HG03135 (cell line): ENCODE measurements around the gene CHST3.

Source experiments
- ATAC-seq: cut with Tn5 transposase; IDR thresholded peaks from one replicate; pipeline ENCODE4 v1.9.1; 2021; ENCODE audit warnings: mild to moderate bottlenecking, moderate library complexity; ENCODE audit not compliant: unreplicated experiment

Gene CHST3

DNA sequence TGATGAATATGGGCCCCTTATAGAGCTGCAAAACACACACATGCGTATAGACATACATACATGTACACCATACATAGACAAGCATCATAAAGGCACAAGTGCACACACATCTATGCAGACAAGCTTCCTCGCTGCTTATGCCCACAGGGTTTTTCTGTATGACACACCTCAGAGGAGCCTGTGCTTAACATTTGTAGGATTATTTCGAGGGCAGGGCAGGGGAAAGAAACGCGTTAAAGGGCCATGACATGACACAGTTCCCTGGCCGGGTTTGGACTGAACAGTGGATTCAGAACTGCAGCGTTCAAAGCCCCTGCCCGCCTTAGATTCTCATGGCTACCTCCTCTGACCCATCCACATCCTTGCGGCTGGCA, 44.8 kb downstream of the CHST3 start:
- ATAC-seq = no peak

DNA sequence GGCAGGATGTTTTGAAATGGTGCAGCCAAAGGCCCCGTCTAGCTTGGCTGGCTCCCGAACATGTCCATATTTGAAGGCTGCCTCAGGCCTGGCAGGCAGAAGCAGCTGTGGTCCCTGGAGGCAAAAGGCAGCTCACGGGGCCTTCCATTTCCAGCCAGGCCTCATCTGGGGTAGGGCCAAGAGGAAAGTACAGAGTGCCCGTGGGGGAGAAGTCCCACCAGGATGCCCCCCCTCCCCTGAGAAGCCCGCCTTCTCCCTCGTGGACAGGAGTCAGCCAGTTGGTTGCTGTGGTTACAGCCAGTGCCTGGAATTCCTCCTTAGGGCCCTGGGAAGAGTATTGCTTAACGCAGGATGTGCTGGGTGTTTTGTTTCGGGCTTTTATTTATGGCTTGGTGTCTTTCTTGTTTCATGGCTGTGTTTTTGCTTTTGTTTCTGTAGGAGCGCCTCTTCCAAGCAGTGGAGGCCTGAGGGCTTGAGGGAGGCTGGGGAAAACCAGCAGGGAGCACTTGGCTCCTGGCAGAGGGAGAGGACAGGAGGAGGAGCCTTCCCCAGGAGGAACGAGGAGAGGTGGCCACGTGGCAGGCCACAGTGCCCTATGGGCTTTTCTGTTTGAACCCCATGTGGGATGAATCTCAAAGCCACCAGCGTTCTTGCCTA, 45.4 kb downstream of the CHST3 start:
- no peak for ATAC-seq

DNA sequence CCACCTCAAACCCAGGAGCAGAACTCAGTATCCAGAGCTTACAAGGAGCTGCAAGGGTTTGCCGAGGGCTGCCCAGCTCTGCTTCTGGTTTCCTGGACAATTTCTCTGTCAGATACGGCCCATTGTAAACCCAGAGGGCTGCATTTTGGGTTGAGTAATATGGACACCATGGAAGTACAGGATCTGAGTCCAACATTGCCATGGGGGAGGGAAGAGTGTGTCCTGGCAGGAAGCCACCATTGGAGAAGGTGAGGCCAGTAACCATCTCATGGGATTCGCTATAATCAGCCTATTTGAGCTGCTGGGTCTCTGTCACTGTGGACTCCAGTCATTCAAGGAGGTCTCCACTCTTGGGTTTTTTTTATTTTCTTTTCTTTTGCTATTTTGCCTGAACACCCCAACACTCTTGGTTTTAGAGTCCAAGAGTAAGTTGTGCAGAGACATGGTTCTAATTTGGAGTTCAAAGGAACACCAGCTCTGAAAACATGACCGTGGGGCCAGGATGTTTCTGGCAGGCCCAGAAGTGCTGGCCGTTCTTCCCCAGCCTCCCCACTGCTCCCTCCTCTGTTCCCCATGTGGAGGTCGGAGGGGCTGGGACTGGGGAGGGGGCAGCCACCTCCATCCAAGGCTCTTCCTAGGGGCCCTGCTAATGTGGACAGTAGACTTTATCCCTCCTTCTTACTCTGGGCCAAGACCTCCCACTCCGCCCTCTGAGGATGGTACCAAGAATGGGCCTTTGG, 46.2 kb downstream of the CHST3 start:
- no peak for ATAC-seq

DNA sequence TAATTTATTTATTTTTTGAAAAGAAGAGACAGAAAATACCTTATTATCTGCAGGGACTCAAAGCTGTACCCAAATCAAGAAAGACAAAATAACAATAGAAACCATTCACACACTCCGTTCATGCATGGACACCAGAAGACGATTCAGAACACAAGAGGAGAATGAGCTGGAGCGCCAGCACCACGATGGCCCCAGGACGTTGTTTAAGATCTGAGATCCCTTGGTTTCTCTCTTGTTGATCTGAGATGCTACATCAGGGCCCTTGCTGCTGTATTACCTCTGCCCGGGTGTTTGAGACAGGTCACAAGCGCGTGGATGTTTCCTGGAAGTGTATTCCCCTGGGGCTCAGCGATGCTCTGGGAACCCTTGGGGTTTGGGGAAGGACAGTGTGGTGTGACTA, 46.8 kb downstream of the CHST3 start:
- ATAC-seq = no peak

DNA sequence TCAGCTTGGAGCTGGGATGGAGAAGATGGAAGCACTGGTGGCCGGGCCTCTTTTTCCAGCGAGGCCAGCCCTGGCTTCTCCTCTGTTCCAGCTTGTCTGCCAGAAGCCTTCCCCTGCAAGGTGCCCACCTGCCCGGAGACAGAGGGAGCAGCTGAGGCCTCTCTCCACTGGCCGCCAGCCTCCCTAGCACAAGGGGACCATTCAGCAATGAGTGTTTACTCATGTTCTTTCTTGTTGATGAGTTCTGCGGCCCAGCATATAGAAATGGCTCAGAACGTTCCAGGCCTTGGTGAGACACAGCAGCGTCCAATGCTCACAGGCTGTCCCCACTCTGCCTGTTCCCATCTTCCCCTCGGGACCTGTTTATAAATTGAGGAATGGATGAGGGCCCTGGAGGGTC, 47.3 kb downstream of the CHST3 start:
- ATAC-seq = no peak

DNA sequence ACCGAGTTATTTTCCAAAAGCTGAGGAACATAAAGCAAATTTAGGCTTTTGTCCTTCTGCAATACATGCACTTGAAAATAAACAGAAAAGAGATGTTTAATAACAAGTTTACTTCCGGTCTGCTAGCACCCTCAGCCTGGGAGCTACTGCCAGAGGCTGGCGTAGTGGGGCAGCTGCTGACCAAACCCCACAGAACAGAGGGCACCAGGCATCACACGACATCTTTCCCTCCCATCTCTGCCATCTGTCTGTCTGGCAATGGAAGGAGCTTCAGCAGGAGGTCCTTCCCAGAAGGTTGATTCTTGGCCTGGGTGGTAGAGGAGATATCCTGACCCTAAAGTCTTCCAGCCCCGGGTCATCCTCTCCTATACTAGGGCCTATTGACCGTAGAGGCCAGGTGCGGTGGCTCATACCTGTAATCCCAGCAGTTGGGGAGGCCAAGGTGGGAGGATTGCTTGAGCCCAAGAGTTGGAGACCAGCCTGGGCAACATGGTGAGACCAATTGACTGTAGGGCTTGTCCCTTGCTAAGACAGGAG, 47.8 kb downstream of the CHST3 start:
- ATAC-seq = no peak

DNA sequence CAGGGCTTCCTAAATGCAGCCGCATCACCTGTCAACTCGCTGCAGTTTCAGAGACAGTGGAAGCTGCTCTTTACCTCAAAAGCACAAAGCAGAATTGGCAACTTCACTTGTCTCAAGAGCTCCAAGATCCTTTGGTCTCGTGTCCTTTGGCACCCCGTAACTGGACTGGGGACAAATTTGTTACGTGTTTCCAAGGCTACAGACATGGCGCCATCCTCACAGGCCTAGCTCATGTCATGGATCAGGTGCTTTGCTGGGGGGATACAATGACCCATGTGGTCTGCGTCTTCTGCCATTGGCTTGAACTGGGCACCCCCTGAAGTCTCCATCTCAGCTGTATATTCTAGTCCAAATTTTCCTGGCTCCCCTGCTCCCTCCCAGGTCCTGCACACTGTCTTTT, 48.6 kb downstream of the CHST3 start:
- no peak for ATAC-seq

DNA sequence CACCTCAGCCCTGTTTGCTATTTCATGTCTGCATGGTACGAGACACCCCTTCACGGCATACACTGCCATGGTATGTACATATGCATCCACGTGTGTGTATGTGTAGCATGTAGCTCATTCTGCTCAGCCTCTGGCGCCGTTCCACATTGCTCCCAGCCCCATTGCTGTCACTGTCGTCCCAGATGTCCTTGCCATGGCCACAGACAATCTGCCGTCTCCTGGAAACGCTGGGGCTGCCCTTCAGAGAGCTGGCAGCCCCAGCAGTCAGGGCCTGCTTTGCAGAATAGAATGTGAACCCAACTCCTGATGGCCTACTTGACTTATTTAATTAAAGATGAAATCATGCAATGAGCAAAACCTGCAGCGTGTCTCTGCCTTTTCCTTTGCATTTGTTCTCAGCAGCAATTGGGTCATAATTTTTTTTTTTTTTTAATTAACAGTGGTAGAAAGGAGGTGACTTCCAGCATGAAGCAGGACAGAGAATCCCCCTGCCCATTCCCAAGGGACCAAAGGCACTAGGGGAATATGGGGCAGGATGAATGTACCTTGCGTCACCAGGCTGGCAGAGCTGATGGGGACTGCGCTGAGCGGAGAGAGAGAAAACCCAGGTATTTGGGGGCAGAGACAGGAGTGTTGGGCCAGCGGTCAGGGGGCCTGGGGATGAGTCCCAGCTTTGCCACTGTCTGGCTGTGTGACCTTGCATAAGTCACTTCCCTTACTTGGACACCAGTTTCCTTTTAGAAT, 49.2 kb downstream of the CHST3 start:
- ATAC-seq = no peak

DNA sequence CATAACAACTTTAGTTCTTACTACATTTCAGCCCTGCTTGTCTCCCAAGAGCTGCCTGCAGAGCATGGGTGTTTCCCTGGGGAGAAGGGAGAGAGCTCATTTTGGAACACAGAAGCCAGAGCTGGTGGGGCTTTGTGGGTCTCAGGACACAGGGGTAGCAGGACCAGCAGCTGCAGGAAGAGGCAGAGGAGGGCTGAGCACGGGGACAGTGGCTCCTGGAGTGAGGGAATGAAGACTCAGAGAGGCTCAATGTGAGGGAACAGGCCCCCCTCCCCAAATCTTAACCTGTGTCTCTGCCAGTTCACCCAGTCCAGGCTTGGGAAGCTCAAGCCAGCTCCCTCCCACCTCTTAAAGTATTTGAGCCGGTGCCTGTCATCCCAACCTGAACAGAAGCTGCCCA, 50.0 kb downstream of the CHST3 start:
- no peak for ATAC-seq

DNA sequence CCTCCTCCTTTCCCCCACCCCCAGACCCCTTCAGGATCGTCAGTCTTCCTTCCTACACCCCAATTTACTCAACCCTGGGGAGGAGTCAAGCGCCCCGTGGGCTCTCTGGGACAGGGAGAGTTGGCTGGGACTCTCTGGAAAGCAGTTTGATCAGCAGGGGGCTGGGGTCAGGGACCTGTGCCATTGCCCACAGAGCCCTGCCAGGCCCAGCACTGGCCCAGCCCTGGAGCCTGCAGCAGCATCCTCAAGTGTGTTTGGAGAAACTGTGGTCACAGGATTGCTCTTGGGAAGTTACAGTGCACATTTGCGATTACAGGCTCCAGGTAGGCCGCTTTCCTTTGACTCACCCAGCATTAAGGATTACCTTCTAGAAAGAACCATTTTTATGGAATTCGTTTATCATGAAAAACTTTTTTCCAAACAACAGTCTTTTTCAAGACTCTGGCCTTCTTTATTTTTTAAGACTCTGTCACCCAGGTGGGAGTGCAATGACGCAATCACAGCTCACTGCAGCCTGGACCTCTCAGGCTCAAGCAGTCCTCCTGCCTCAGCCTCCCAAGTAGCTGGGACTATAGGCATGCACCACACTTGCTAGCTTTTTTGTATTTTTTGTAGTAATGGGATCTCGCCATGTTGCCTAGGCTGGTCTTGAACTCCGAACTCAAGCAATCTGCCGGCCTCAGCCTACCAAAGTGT, 50.7 kb downstream of the CHST3 start:
- ATAC-seq = no peak

DNA sequence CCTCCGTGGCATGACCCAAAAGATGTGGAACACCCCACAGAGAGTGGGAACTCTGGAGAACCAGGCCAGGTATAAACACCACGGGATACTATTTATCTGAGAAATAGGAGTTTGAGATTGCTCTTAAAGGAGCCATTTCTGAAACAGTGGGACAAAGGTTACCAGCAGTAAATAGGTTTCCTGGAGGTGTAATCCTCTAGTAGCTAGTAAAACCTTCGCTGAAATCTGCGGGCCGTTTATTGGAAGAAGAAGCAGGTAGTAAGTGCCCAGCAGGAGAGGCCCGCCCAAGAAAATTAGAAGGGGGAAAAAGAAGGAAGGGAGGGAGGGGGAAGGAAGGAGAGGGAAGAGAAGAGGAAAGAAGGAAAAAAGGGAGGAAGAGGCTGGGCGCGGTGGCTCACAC, 51.6 kb downstream of the CHST3 start:
- no peak for ATAC-seq

DNA sequence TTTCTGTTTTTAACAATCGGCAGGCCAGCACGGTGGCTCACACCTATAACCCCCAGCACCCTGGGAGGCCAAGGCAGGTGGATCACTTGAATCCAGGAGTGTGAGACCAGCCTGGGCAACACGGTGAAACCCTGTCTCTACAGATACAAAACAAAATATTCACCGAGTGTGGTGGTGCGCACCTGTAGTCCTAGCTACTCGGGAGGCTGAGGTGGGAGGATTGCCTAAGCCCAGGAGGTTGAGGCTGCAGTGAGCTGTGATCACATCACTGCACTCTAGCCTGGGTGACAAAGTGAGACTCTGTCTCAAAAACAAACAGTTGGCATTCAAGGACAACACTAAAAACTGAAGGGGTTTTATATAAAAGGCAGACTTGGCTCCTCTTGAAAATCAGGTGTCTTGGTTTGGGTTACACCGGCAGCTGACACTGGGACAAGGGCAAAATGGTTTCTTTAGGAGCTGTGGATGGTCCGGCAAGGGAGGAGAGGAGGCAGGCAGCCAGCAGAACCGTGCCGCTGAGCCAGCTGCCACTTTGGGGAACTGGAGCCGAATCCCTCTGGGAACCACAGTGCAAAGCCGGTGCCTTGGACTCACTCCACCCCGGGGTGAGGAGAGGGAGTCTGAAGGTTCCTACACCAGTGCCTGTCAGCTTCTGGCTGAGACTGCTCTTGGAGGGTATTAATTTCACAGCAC, 52.6 kb downstream of the CHST3 start:
- no peak for ATAC-seq

DNA sequence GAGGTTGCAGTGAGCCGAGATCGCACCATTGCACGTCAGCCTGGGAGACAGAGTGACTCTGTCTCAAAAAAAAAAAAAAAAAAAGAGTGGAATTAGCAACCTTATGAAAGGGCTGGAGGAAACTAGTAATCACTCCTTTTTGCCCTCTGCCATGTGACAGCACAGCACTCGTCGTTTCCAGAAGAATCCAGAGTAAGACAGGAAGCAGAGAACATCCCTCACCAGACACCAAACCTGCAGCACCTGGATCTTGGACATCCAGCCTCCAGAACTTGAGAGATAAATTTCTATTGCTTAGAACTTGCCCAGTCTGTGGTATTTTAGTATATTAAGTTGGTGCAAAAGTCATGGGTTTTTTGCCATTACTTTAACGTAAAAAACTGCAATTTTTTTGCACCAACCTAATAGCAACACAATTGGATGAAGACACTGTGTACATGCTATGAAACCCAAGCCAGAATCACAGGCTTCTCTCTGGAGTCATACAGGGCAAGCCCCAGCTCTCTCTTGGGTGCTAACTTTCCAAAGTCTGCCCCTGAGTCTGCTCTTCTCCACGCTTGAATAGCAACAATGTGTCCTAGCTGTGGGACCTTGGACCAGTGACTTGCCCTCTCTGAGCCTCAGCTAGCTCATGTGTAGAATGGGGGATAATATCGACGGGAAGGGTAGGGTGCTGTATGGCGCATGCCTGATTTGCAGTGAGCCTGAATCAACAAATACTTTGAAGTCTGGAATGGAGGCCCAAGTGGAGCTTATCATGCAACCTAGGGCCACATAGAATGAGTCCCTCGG, 55.1 kb downstream of the CHST3 start:
- ATAC-seq = no peak

DNA sequence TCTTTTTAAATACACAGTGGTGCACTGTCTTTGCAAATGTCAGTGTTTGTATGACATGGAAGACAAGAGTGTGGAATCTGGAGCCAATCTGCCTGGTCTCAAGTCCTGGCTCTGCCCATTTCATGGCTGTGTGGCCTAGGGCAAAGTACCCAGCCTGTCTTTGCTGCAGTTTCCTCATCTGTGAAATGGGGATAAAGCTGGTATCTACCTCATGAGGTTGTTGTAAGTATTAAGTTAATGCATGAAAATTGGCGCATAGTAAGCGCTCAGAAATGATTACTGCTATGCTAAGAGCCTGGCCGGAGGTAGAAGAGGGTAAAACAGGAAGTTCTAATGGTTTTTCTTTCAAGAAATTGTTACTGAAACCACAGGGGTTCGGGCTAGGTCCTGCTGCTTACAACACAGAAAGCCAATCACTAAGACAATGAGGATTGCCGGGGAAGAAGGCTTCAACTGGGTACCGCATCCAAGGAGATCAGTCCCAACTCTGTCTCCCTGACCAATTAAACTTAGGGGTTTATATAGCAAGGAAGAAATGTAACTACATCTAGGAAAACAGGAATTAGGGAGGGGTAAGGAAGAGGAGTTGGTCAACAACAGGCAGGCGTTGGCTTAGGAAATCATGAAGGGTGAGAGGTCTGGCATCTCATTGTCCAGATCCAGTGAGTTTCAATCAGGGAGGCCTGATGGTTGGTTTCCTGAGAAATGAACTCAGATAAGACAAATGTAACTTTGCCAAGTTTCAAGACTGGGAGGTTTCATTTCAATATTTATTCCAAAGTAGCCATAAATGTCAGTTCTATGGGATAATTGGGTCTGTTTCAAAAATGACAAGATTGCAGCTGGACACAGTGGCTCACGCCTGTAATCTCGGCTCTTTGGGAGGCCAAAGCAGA, 57.0 kb downstream of the CHST3 start:
- ATAC-seq = no peak

DNA sequence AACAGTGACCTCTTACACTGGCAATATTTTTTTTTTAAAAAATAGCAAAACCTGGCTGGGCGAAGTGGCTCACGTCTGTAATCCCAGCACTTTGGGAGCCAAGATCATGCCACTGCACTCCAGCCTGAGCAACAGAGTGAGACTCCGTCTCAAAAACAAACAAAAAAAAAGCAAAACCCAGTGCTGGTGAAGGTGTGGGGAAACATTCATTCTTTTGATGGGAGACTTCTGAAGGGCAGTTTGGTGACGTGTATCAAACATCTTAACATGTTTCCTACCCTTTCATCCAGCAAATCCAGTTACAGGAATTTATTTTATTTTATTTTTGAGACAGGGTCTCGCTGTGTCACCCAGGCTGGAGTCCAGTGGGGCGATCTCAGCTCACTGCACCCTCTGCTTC, 58.0 kb downstream of the CHST3 start:
- no peak for ATAC-seq

DNA sequence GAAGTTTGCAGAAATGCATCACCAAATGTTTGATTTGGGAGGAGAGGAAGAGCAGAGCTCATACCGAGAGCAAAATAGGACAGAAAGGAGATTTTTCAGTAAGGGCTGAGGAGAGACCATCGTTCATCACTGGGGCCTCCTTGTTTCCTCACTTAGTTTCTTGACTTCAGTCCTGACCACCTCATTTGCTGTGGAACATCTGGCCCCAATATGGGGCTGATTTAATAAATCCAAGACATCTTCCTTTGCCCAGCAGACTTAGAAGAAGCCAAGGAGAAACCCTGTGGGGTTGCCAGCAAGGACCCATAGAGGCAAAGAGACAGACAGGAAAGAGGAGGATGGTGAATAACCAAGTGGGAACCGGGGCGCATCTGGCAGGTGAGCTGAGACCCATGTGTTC, 60.4 kb downstream of the CHST3 start:
- ATAC-seq = no peak

DNA sequence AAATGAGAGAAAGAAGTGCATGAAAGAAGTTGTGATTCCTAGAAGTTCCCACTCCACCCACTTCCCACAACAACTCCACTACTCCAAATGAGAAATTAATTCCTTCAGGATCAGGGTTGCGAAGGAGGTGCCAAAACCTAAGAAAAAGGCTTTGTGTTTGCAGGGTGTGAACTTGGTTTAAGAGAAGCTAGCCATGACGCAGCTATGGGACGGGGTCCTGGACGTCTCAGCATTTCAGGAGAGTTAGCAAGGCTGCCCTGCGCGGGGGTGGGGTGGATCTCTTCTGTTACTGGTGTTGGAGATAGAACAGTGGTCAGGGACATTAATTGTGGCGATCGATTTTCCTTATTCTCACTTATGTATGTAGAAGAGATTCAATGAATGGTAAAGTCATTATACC, 61.2 kb downstream of the CHST3 start:
- no peak for ATAC-seq

DNA sequence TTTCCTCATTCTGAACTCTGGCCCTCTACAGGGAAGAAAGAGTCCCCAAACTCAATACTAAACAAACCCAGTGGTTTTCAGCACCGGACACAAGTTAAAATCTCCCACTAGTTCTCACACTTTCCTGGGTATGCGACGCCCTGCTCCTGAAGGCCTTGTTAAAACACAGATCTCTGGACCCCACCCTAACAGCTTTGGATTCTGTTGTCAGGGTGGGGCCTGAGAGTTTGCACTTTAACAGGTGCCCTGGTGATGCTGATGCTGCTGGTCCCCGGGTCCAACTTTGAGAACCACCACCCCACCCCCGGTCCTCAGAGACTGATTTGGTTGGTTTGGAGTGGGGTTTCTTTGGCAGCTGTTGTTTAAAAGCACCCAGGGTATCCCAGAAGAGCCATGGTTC, 61.6 kb downstream of the CHST3 start:
- no peak for ATAC-seq
